ENCODE results near the gene FYN. TPM values are rescaled to one million over a fixed set of nuclear protein-coding genes. Genes with fewer than 3 reads are reported as not detected.

The FYN gene
- total and polyA plus RNA-seq, 2 of the 4 experiments (the other 2 are of a cell fraction), result 30.8 to 36.4 TPM

GRCh38 chr6:111837641-111838500 is 35.4 kb downstream of the FYN start (continued):
- TF ChIP-seq RFX5 (IDR thresholded peaks at IDR 0.05; ENCODE audit: low read depth, low read length), result no peak

DNA sequence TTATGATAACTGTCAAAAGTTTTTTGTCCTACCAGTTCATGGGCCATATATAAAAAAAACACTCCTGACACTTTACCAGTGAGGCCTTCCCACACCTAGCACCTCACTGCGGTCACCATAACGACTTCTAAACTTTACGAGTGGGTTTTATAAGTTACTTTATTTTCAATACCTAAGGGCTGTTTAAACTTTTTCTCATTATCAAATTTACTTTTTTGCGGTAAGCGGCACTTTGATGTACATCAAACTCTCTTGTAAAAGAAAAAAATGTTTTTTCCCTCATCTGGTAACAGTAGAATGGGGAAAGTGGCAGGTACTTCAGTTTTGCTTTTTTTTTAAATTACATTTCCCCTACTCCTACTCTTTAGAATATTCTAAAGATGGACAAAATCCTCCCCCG is 36.2 kb downstream of the FYN start:
- no TSS peak for BruUV-seq (replicated peaks)
- Histone ChIP-seq H3K4ac (ENCODE audit: low read depth, low read length) (no peak overlapping the region), H3K56ac (ENCODE audit: extremely low read depth, insufficient read depth, low read length) (no peak overlapping the region), H4K20me1 (ENCODE audit: insufficient read depth, low read length) (no peaks in the 10 kb centered on the region), H2BK5ac (ENCODE audit: low read depth, low read length, poor library complexity, severe bottlenecking) (no peak overlapping the region), H2BK15ac (ENCODE audit: low read depth, low read length) (no peak overlapping the region), H3K18ac (ENCODE audit: low read depth, low read length) (no peak overlapping the region), H2AFZ (replicated peaks; ENCODE audit: low read length, poor library complexity) (no peak overlapping the region), H4K5ac (ENCODE audit: low read depth, low read length) (no peak overlapping the region), H3K9ac (ENCODE audit: low read depth, low read length) (no peak overlapping the region), H3K79me1 (ENCODE audit: low read depth in 1 of 2, low read length in 2 of 2) (peaks cover 25 to 28% of the 10 kb centered on the region in 2 experiments), H2BK20ac (ENCODE audit: low read depth, low read length) (no peak overlapping the region), H4K8ac (ENCODE audit: low read depth in 2 of 2, low read length in 2 of 2) (no peak overlapping the region), H4K91ac (ENCODE audit: insufficient read depth, low read depth, low read length) (no peak overlapping the region), H3K23ac (ENCODE audit: low read depth, low read length) (no peak overlapping the region), H3K9me1 (ENCODE audit: insufficient read depth, low read length) (peaks cover 8% of the 10 kb centered on the region), H3K4me3 (ENCODE audit: insufficient read depth, low read depth, low read length) (no peak overlapping the region), H3K36me3 (ENCODE audit: control insufficient read depth, insufficient read depth, low read length) (0 out of 2 replicates have a peak, but pooled peaks cover under 1% of the 10 kb centered on the region), H3K9me3 (ENCODE audit: control insufficient read depth, insufficient read depth, low read length) (no peaks in the 10 kb centered on the region), H3K4me1 (ENCODE audit: control insufficient read depth, insufficient read depth, low read length) (peaks cover 5% of the 10 kb centered on the region), H3K4me2 (ENCODE audit: low read depth, low read length) (no peak overlapping the region), H2AK9ac (replicated peaks; ENCODE audit: low read depth, low read length, poor library complexity) (no peak overlapping the region), H3K27ac (ENCODE audit: insufficient read depth, low read length) (no peak overlapping the region), H2AK5ac (ENCODE audit: low read depth, low read length) (no peak overlapping the region), H3K14ac (replicated peaks; ENCODE audit: low read depth, low read length) (no peak overlapping the region), H2BK120ac (ENCODE audit: low read depth, low read length) (no peak overlapping the region), H3K27me3 (ENCODE audit: control insufficient read depth, insufficient read depth, low read length) (no peaks in the 10 kb centered on the region)
- in situ Hi-C loops (cut with MboI; ENCODE audit: low sequenced_read_pairs), result no loop called here
- POLR2A ChIA-PET (ENCODE audit: unreplicated experiment), result no interaction called here
- no peak for ATAC-seq (ENCODE audit: low read depth)
- CTCF ChIA-PET, result no interaction called here
- intact Hi-C loops (cut with micrococcal nuclease), result no loop called here
- no peak for DNase-seq
- 100% methylated on average over 1 of the region's 6 CpGs; no CpG with 5 or more reads in 1 of the 2 experiments for WGBS, 2 experiments (ENCODE audit: extremely low coverage in 2 of 2, insufficient read length in 1 of 2)
- dilution Hi-C loops (cut with HindIII; ENCODE audit: low sequenced_read_pairs, unreplicated experiment), result no loop called here
- TF ChIP-seq SMC3 (IDR thresholded peaks at IDR 0.05; ENCODE audit: low read depth, low read length), result no peak
- no peak for TF ChIP-seq BHLHE40 (IDR thresholded peaks at IDR 0.05; ENCODE audit: low read depth, low read length)
- no peak for TF ChIP-seq CHD1 (IDR thresholded peaks at IDR 0.05; ENCODE audit: low read depth, low read length)
- no peak for TF ChIP-seq RAD21 (IDR thresholded peaks at IDR 0.05; ENCODE audit: low read length)
- TF ChIP-seq, protein P1, sequence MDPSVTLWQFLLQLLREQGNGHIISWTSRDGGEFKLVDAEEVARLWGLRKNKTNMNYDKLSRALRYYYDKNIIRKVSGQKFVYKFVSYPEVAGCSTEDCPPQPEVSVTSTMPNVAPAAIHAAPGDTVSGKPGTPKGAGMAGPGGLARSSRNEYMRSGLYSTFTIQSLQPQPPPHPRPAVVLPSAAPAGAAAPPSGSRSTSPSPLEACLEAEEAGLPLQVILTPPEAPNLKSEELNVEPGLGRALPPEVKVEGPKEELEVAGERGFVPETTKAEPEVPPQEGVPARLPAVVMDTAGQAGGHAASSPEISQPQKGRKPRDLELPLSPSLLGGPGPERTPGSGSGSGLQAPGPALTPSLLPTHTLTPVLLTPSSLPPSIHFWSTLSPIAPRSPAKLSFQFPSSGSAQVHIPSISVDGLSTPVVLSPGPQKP (IDR thresholded peaks at IDR 0.05; ENCODE audit: borderline replicate concordance, low read depth, low read length), result no peak
- no peak for TF ChIP-seq MAZ (IDR thresholded peaks at IDR 0.05; ENCODE audit: borderline replicate concordance, low read depth, low read length)
- TF ChIP-seq MAFK (IDR thresholded peaks at IDR 0.05; ENCODE audit: low read depth, low read length), result no peak
- no peak for TF ChIP-seq RCOR1 (IDR thresholded peaks at IDR 0.05; ENCODE audit: insufficient replicate concordance, low read length)
- TF ChIP-seq MXI1 (IDR thresholded peaks at IDR 0.05; ENCODE audit: borderline replicate concordance, low read depth, low read length), result no peak
- no peak for TF ChIP-seq RFX5 (IDR thresholded peaks at IDR 0.05; ENCODE audit: low read depth, low read length)
- TF ChIP-seq, protein P2, sequence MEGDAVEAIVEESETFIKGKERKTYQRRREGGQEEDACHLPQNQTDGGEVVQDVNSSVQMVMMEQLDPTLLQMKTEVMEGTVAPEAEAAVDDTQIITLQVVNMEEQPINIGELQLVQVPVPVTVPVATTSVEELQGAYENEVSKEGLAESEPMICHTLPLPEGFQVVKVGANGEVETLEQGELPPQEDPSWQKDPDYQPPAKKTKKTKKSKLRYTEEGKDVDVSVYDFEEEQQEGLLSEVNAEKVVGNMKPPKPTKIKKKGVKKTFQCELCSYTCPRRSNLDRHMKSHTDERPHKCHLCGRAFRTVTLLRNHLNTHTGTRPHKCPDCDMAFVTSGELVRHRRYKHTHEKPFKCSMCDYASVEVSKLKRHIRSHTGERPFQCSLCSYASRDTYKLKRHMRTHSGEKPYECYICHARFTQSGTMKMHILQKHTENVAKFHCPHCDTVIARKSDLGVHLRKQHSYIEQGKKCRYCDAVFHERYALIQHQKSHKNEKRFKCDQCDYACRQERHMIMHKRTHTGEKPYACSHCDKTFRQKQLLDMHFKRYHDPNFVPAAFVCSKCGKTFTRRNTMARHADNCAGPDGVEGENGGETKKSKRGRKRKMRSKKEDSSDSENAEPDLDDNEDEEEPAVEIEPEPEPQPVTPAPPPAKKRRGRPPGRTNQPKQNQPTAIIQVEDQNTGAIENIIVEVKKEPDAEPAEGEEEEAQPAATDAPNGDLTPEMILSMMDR (conservative IDR thresholded peaks at IDR 0.05; ENCODE audit: low read depth, low read length), result no peak
- no peak for TF ChIP-seq NFE2L2 (IDR thresholded peaks at IDR 0.05; ENCODE audit: low read depth, low read length)
- TF ChIP-seq CEBPB (IDR thresholded peaks at IDR 0.05; ENCODE audit: low read depth, low read length), result no peak

All from IMR-90 (cell line).